ENCODE data around the gene CYP27A1. TPM values are rescaled to one million over a fixed set of nuclear protein-coding genes. Genes with fewer than 3 reads are reported as not detected.

The CYP27A1 gene
- total and polyA plus RNA-seq, 2 of the 8 experiments (the other 6 are each of a cell fraction or from before 2014, with no cell fraction given), result 5.4 to 14.7 TPM

GRCh38 chr2:218852911-218853667, 71.1 kb downstream of the CYP27A1 start:
- H3K9me3 ChIP-seq (ENCODE audit: insufficient read depth in 2 of 2, low read depth in 1 of 2, low read length in 1 of 2), result no peaks in the 10 kb centered on the region
- no peak overlapping the region for H3K56ac ChIP-seq (replicated peaks; ENCODE audit: insufficient read length, low read depth, low read length)
- H4K20me1 ChIP-seq (replicated peaks in 1 of 2; ENCODE audit: control insufficient read depth in 1 of 2, insufficient read depth in 2 of 2, low read length in 2 of 2), result peaks cover 3 to 6% of the 10 kb centered on the region in 2 experiments
- H4K91ac ChIP-seq (replicated peaks; ENCODE audit: insufficient read length, low read length), result no peak overlapping the region
- H3K23me2 ChIP-seq (ENCODE audit: low read depth, low read length), result no peaks in the 10 kb centered on the region; the same call in 1 of the 2 replicates
- DNase-seq (ENCODE audit: low read depth in 1 of 2, low spot score in 2 of 2) (peak; percentile 62 to 91), FAIRE-seq (peak; percentile 94)
- H3K27me3 ChIP-seq (replicated peaks in 1 of 4; ENCODE audit: control insufficient read depth in 3 of 4, extremely low read depth in 1 of 4, insufficient read depth in 3 of 4, low read length in 3 of 4), result peaks cover 49 to 58% (median 52%) of the 10 kb centered on the region in 4 experiments
- ChIA-PET CTCF (ENCODE audit: partially characterized antibody) (interaction anchor here (0.7 to 7.5 kb wide), 35 partner anchors 8 to 317 kb away, joined by 3 to 93 read pairs (median 6); partner anchors contain the start of genes SLC23A3 and WNT10A), POLR2A (ENCODE audit: partially characterized antibody) (no interaction called here)
- no peak overlapping the region for H3K4ac ChIP-seq (replicated peaks; ENCODE audit: insufficient read length, low read depth, low read length)
- no peak overlapping the region for H4K5ac ChIP-seq (ENCODE audit: insufficient read length, low read depth, low read length)
- H2BK12ac ChIP-seq (ENCODE audit: low read depth, low read length), result no peak overlapping the region
- H3K23ac ChIP-seq (ENCODE audit: insufficient read length), result no peak overlapping the region
- peak overlapping the region; percentile 8 to 22; a peak in 2 of 4 replicates for H3K4me2 ChIP-seq (ENCODE audit: insufficient read depth in 1 of 2, low read depth in 2 of 2, low read length in 2 of 2)
- H3K4me3 ChIP-seq (ENCODE audit: extremely low read depth in 1 of 4, insufficient read depth in 2 of 4, low read depth in 3 of 4, low read length in 4 of 4), result peak overlapping the region in 1 of 4 experiments; percentile 17; a peak in 1 of 8 replicates
- H3K79me2 ChIP-seq (ENCODE audit: control insufficient read depth in 1 of 2, insufficient read depth in 2 of 2, low read length in 2 of 2), result no peaks in the 10 kb centered on the region
- 29% methylated on average over 16 of the region's 16 CpGs; no CpG with 5 or more reads in 1 of the 2 experiments for WGBS, 2 experiments (ENCODE audit: extremely low coverage in 1 of 2, insufficient coverage in 1 of 2, insufficient read length in 1 of 2, insufficient replicate concordance in 2 of 2, low coverage in 1 of 2, low lambda C conversion rate in 2 of 2, missing lambda C conversion rate in 1 of 2)
- no peak overlapping the region for H2AK5ac ChIP-seq (ENCODE audit: low read depth, low read length)
- no peak overlapping the region for H2BK20ac ChIP-seq (ENCODE audit: low read length)
- no peak overlapping the region for H3K18ac ChIP-seq (ENCODE audit: extremely low read depth, low read length)
- H3K79me1 ChIP-seq (ENCODE audit: low read depth, low read length), result no peaks in the 10 kb centered on the region
- H2BK15ac ChIP-seq (ENCODE audit: low read length), result no peak overlapping the region
- H4K8ac ChIP-seq (ENCODE audit: extremely low read depth, insufficient read depth, low read length), result no peak overlapping the region
- H3K36me3 ChIP-seq (ENCODE audit: control insufficient read depth in 2 of 4, insufficient read depth in 4 of 4, low read length in 3 of 4), result no peaks in the 10 kb centered on the region
- H3K27ac ChIP-seq (ENCODE audit: low read depth, low read length), result no peak overlapping the region
- peaks cover 13 to 30% (median 17%) of the 10 kb centered on the region in 4 experiments for H3K4me1 ChIP-seq (replicated peaks in 1 of 4; ENCODE audit: control insufficient read depth in 3 of 4, insufficient read depth in 4 of 4, low read length in 3 of 4)
- no peak overlapping the region for H2BK5ac ChIP-seq (ENCODE audit: low read depth, low read length)
- no peak overlapping the region for H3K14ac ChIP-seq (ENCODE audit: insufficient read length)
- H3K9ac ChIP-seq (replicated peaks in 1 of 4; ENCODE audit: extremely low read depth in 1 of 4, low read depth in 3 of 4, low read length in 3 of 4), result no peak overlapping the region
- no peak overlapping the region for H2BK120ac ChIP-seq (replicated peaks; ENCODE audit: low read depth, low read length)
- H2AFZ ChIP-seq (ENCODE audit: low read length), result no peak overlapping the region
- no peak for TF ChIP-seq CBX8 (IDR thresholded peaks at IDR 0.05; ENCODE audit: borderline replicate concordance, low read depth, low read length)
- TF ChIP-seq TEAD4 (IDR thresholded peaks at IDR 0.05; ENCODE audit: low read depth, low read length), result no peak
- no peak for TF ChIP-seq EP300 (IDR thresholded peaks at IDR 0.05; ENCODE audit: borderline replicate concordance in 1 of 2, low read depth in 2 of 2, low read length in 2 of 2)
- TF ChIP-seq RFX5 (IDR thresholded peaks at IDR 0.05; ENCODE audit: borderline replicate concordance, low read depth, low read length), result no peak
- no peak for TF ChIP-seq ATF3 (IDR thresholded peaks at IDR 0.05; ENCODE audit: insufficient read depth, low read depth, low read length)
- peak; percentile 74 to 93 (median 84) for TF ChIP-seq CTCF (IDR thresholded peaks at IDR 0.05; ENCODE audit: control extremely low read depth in 1 of 3, insufficient read depth in 1 of 3, low read depth in 1 of 3, low read length in 3 of 3)
- no peak for TF ChIP-seq CHD2 (IDR thresholded peaks at IDR 0.05; ENCODE audit: low read length)
- TF ChIP-seq FOSL1 (IDR thresholded peaks at IDR 0.05; ENCODE audit: insufficient read depth, low read depth, low read length), result no peak
